Effector memory CD4-positive, alpha-beta T cell (primary cell): Measurements from ENCODE around the gene CDK17.

ENCODE experiments used
- DNase-seq, 3 donors: peaks; one replicate each; pipeline ENCODE4 v3.0.0-alpha.2; 2020
- H3K27ac ChIP-seq: 2 replicates; pipeline ENCODE4 v1.7.0; 2013; ENCODE audit warnings: mild to moderate bottlenecking, low read length, moderate library complexity; ENCODE audit not compliant: insufficient read depth, poor library complexity, severe bottlenecking
- H3K27me3 ChIP-seq: replicated peaks from 2 replicates; pipeline ENCODE4 v1.7.0; 2013; ENCODE audit warnings: mild to moderate bottlenecking, low read length; ENCODE audit not compliant: insufficient read depth, control insufficient read depth, poor library complexity, severe bottlenecking
- H3K36me3 ChIP-seq: 2 replicates; pipeline ENCODE4 v1.7.0; 2013; ENCODE audit warnings: mild to moderate bottlenecking, low read length, moderate library complexity; ENCODE audit not compliant: control insufficient read depth, insufficient read depth
- H3K4me1 ChIP-seq: 2 replicates; pipeline ENCODE4 v1.7.0; 2013; ENCODE audit warnings: low read length, mild to moderate bottlenecking; ENCODE audit not compliant: control insufficient read depth, insufficient read depth, poor library complexity, severe bottlenecking
- H3K4me3 ChIP-seq: 2 replicates; pipeline ENCODE4 v1.7.0; 2013; ENCODE audit warnings: low read length, low read depth, mild to moderate bottlenecking; ENCODE audit not compliant: insufficient read depth, poor library complexity, severe bottlenecking
- H3K9me3 ChIP-seq: 2 replicates; pipeline ENCODE4 v1.7.0; 2013; ENCODE audit warnings: mild to moderate bottlenecking, low read length, moderate library complexity; ENCODE audit not compliant: control insufficient read depth

The CDK17 gene

DNA sequence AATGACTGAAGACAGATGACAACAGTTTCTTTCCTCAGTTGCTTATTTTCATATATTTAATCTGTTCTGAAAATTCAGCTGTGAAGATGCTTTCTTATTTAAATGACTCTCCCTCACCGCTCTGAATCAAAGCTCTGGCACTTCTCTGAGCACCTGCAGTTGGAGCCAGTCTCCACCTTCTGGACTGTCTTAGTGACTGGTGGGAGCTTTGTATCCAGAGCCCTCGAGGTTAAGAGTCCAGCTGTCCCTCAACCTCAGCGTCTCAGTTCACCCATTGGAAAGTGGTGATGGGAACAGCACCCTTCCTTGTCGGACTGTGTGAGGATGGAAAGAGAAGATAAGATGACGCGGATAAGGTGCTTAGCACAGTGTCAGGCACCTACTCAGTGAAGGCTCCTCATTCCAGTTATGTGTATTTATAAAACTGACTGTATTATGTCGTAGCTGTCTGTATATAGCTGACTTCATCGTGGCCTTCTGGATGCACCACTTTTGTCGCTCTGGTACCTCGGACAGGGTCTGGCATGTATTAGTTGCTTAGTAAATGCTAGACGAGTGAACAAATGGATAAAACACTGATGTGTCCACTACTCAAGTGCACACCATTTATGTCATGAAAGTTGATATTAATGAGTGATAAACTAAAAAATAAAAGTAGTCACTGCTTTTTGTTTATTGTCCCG is 171.5 kb downstream of the CDK17 start:
- H3K27ac ChIP-seq: no peak overlapping the region
- H3K27me3 ChIP-seq: no peaks in the 10 kb centered on the region
- peaks cover 36% of the 10 kb centered on the region for H3K36me3 ChIP-seq
- H3K4me3 ChIP-seq: no peak overlapping the region
- H3K9me3 ChIP-seq: no peaks in the 10 kb centered on the region
- peaks cover 8% of the 10 kb centered on the region for H3K4me1 ChIP-seq
- DNase-seq: no peak
